Parathyroid adenoma (tissue), 2 donors: ENCODE data around the gene KDM3B.

ENCODE experiments used
- H2AFZ ChIP-seq: fragments of 300-600 bp; sonication (generic); one replicate; pipeline ENCODE4 v1.7.0; 2017; ENCODE audit warnings: antibody characterized with exemption, mild to moderate bottlenecking
- H3K27ac ChIP-seq: fragments of 300-600 bp; sonication (generic); one replicate; pipeline ENCODE4 v1.7.0; 2017
- H3K27me3 ChIP-seq: fragments of 300-600 bp; sonication (generic); one replicate; pipeline ENCODE4 v1.7.0; 2017; ENCODE audit warnings: low read length; ENCODE audit not compliant: control insufficient read depth, insufficient read depth
- H3K36me3 ChIP-seq: fragments of 300-600 bp; sonication (generic); one replicate; pipeline ENCODE4 v1.7.0; 2017; ENCODE audit warnings: low read length; ENCODE audit not compliant: control insufficient read depth, insufficient read depth
- H3K4me1 ChIP-seq: fragments of 300-600 bp; sonication (generic); one replicate; pipeline ENCODE4 v1.7.0; 2017; ENCODE audit warnings: control low read depth
- H3K4me2 ChIP-seq: fragments of 300-600 bp; sonication (generic); one replicate; pipeline ENCODE4 v1.7.0; 2017; ENCODE audit warnings: low read length
- H3K4me3 ChIP-seq: fragments of 300-600 bp; sonication (generic); one replicate; pipeline ENCODE4 v1.7.0; 2017; ENCODE audit warnings: low read depth, low read length
- H3K79me2 ChIP-seq: fragments of 300-600 bp; sonication (generic); one replicate; pipeline ENCODE4 v1.7.0; 2017; ENCODE audit warnings: control low read depth
- H3K9ac ChIP-seq: fragments of 300-600 bp; sonication (generic); one replicate; pipeline ENCODE4 v1.7.0; 2017; ENCODE audit warnings: mild to moderate bottlenecking
- H3K9me3 ChIP-seq: fragments of 300-600 bp; sonication (generic); one replicate; pipeline ENCODE4 v1.7.0; 2017; ENCODE audit warnings: low read length; ENCODE audit not compliant: control insufficient read depth
- CTCF ChIP-seq: fragments of 300-600 bp; sonication (generic); IDR thresholded peaks from one replicate; pipeline ENCODE4 v1.7.0; 2017; ENCODE audit warnings: antibody characterized with exemption, mild to moderate bottlenecking
- donor health status: primary hyperparathyroidism.

KDM3B gene

GRCh38 chr5:138464008-138464387, 111.5 kb downstream of the KDM3B start:
- Histone ChIP-seq H2AFZ (peak overlapping the region; percentile 84), H3K9me3 (no peaks in the 10 kb centered on the region), H3K9ac (peak overlapping the region; percentile 84), H3K4me2 (peak overlapping the region; percentile 100), H3K79me2 (no peaks in the 10 kb centered on the region), H3K36me3 (no peaks in the 10 kb centered on the region), H3K27ac (peak overlapping the region; percentile 95), H3K4me3 (peak overlapping the region; percentile 98), H3K27me3 (no peaks in the 10 kb centered on the region), H3K4me1 (peaks cover 6% of the 10 kb centered on the region)
- TF ChIP-seq CTCF: peak; percentile 94

GRCh38 chr5:138464388-138465260, 112.1 kb downstream of the KDM3B start:
- peak; percentile 21 for TF ChIP-seq CTCF

GRCh38 chr5:138465261-138466124, 113.0 kb downstream of the KDM3B start, which contains the start of gene EGR1:
Gene EGR1, plus strand, starts transcription at chr5:138465479. Its CDS starts 283 bp downstream, at chr5:138465762.
- Histone ChIP-seq H3K4me3 (peak within 1 kb of the TSS; percentile 98), H3K27me3 (no peaks in the 10 kb centered on the region), H2AFZ (peak within 1 kb of the TSS; percentile 84), H3K27ac (peak within 1 kb of the TSS; percentile 95), H3K9me3 (no peaks in the 10 kb centered on the region), H3K79me2 (no peaks in the 10 kb centered on the region), H3K4me1 (peaks cover 6% of the 10 kb centered on the region), H3K4me2 (peak within 1 kb of the TSS; percentile 100), H3K9ac (peak within 1 kb of the TSS; percentile 84), H3K36me3 (no peaks in the 10 kb centered on the region)
- peak; percentile 18 for TF ChIP-seq CTCF

More at GRCh38 chr5:138464388-138465260, 112.1 kb downstream of the KDM3B start:
- Histone ChIP-seq H3K79me2 (no peaks in the 10 kb centered on the region), H3K27me3 (no peaks in the 10 kb centered on the region), H3K4me2 (peak overlapping the region; percentile 100), H3K36me3 (no peaks in the 10 kb centered on the region), H3K9me3 (no peaks in the 10 kb centered on the region), H3K4me3 (peak overlapping the region; percentile 98), H3K9ac (peak overlapping the region; percentile 84), H2AFZ (peak overlapping the region; percentile 84), H3K27ac (peak overlapping the region; percentile 95), H3K4me1 (peaks cover 6% of the 10 kb centered on the region)

GRCh38 chr5:138466125-138466899, 113.8 kb downstream of the KDM3B start:
- Histone ChIP-seq H3K36me3 (no peaks in the 10 kb centered on the region), H2AFZ (peak overlapping the region; percentile 42), H3K27me3 (no peaks in the 10 kb centered on the region), H3K4me3 (peak overlapping the region; percentile 98), H3K4me2 (peak overlapping the region; percentile 100), H3K9ac (peak overlapping the region; percentile 40), H3K79me2 (no peaks in the 10 kb centered on the region), H3K27ac (peak overlapping the region; percentile 17), H3K9me3 (no peaks in the 10 kb centered on the region), H3K4me1 (peaks cover 6% of the 10 kb centered on the region)
- TF ChIP-seq CTCF: no peak
